Hematopoietic multipotent progenitor cell treated with erythropoietin and hydrocortisone succinate and interleukin-3 and kit ligand, for 15 days (in vitro differentiated cells): ENCODE data around the gene GABRB1.
"Not testable (repeated sequence)": the region's sequence is repeated elsewhere in the genome, so short reads cannot be mapped to it uniquely, and the experiment has no call there.

Source experiments
- DNase-seq: peaks from one replicate; pipeline ENCODE4 v3.0.0-alpha.2; 2015; ENCODE audit warnings: low spot score

Gene GABRB1

DNA sequence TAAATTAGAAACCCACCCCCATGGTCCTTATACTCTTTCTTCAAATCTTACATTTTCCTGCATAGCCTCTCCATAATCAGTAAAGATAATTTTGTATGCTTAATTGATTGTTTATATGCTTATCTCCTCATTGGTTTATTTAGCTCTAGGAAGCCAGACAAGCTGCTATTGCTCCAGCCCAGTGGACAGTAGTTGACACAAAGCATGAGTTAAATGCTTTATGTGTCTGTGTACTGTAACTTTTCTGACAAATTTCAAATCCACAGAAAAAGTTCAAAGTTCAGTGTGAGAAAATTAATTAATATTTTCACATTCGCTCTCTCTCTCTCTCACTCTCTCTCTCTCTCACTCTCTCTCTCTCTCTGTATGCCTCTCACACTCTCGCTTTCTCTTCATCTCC lies 181.7 kb downstream of the GABRB1 start:
- DNase-seq, result no peak

DNA sequence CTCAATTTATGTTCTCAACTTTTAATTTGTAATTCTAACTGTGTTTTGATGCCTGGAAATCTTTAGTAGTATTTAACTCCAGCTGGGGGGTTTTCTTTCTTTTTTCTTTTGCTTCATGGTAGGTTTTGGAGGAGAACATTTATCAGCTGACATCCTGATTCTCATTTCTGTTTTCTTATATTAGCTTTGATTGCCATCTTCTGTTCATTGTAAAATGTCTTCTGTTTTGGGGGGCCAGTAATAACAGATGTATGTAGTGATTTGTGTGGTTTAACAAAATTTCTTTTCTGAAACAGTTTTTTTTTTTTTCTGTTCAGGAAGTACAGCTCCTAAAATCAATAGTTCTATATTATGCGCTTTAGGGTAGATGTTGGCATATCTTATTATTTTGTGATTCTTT lies 182.2 kb downstream of the GABRB1 start:
- no peak for DNase-seq

DNA sequence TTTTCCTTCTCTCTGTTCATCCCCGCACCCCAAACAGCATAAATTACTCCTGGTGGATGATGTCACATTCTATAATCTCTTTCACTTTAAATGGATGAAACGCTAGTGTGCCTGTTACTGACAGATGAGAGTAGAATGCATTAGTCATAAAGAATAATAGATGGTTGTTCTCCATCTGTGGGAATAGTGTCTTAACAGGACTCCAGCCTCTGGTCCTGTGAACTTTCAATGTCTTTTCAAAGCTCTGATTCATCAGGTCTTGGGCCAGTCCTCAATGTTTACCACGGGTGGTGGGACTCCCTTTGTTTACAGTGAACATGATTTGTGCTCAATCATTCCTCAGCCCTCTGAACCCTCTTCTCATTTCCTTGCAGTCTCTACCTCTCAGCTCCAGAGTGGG lies 182.6 kb downstream of the GABRB1 start:
- DNase-seq, result no peak

DNA sequence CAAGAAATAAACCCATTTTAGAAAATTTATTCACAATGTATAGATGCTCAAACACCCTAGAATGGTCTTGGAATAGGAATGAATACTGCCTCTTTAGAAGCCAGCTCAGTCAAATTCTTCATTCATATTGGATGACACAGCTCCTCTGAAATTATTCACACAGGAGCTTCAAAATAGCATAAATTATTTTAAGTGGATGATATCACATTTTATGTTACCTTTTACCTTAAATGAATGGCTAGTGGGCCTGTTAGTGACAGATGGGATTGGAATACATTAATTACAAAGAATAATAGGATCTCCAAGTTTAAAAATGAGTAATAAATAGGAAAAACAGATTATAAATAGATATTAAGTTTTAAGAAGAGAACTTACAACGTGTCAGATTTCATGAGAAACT lies 184.4 kb downstream of the GABRB1 start:
- no peak for DNase-seq

DNA sequence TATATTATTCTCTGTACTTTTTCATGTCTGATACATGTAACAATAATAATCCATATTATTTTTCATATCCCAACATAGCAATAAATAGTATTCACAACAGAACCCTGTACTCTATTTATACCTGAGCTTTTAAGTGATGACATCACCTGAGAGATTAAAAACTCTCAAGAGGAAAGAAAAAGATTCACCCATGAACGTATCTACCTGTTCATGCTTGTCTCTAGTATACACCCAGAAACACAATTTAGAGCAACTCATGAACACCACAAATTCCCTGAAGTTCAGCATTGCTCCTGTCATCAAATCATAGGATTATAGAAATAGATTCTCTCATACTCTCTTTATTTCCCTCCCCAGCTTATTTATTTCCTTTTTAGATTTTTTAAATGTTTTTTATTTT lies 185.9 kb downstream of the GABRB1 start:
- no peak for DNase-seq

DNA sequence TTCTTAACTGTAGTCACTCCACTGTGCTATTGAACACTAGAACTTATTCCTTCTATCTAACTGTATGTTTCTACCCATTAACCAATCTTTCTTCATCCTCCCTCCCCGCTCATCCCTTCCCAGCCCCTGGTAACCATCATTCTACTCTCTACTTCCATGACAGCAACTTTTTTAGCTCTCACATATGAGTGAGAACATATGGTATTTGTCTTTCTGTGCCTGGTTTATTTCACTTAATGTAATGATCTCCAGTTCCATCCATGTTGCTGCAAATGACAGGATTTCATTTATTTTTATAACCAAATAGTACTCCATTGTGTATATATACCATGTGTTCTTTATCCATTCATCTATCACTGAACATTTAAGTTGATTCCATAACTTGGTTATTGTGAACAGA lies 186.5 kb downstream of the GABRB1 start:
- no peak for DNase-seq

DNA sequence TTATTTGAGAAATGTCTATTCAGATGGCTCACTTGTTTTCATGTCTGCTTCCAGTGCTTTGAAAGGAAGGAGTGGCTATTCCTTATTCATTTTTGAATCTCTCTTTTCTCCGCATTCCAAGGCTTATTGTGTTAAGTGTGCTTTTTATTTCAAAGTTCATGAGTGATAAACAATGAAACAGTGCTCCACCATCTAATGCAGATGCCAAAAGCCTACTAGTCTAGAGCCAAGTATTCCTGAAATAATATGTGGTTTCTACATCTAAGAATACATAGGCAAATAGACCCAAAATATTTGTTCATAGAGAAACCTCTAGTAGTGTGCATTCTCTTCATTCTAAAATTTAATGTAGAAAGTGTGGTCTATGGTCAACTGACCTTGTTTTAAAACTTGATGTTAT lies 187.3 kb downstream of the GABRB1 start:
- DNase-seq, result no peak

DNA sequence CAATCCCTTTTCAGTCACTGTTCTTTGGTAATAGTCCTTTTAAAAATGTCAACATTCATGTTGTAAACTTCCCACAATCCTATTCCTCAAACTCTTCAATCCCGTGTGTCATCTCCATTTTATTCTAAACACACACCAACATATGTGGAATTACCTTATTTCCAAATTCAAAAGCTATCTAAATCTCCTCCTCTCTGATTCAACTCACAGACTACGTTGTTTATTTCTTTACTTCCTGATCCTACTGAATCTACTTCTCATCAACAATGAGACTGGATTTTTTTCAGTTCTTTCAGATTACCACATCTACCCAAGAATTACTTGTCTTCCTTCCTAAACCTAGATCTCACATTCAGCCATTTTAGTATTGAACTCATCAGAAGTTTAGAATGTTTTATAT lies 188.2 kb downstream of the GABRB1 start:
- DNase-seq, result no peak

DNA sequence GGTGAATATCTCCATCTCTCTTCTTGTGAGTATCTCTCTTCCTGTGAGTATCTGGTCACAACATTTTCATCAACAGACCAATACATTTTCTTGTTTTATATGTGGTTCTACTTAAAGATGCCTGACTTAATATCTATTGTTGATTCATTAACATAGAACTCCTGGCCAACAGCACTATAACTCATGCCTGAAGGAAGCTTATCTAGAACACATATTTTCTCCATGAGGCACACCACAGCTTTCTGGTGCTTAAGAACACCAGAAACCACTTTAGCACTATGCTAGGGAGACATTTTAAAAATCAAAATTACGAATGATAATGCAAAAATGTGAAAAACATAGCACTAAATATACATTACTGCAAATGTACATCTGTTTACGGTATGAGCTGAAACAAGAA lies 190.4 kb downstream of the GABRB1 start:
- DNase-seq, result no peak

DNA sequence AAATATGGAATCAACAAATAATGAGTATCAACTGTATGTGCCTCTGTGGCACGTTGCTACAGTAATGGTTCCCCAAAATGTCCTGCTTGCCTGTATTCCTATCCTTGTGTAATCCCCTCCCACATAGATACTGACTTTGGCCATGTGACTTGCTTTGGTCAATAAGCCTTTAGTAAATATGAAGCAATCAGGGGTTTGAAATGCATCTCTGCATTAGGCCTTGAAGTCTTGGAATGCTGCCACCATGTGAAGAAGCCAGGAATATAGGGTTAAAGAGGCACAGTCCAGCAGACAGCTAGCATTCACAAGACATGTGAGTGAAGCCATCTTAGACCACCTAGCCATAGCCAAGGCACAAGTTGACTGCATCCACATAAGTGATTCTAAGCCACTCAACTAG lies 190.9 kb downstream of the GABRB1 start:
- DNase-seq, result no peak

DNA sequence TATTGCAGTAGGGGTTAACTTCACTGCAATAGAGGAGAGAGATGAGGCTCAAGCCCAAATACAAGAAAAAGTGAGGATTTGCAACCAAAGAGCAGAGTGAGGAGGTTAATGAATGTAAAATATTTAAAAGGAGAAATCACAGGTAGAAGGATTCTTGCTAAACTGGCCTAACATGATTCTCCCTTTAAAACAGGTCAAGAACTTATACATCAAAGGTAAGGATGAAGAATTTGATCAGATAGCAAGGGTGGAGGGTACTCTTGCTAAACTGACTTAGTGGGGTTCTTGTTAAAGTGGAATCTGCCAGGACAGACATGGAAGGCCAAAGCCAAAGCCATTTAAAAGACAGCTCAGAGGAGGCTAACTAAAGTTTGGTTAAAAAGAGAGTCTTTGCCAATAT lies 193.0 kb downstream of the GABRB1 start:
- DNase-seq, result no peak

DNA sequence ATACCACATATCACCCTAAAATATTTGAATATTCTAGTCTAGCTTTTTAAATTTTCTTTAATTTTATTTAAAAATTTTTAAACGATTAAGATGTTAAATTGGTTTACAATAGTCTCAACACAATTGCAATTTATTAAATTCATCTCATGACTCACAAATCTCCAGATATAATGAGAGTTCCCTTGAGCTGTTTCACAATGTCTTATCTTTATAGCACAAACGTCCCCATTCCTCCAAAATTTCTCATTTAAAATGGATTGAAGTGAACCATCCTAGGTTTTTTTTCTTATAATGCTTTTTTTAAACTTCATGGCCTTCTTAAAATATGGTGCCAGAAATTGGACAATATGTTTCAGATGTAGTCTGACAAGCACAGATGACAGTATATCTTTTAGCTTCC lies 204.4 kb downstream of the GABRB1 start:
- no peak for DNase-seq

DNA sequence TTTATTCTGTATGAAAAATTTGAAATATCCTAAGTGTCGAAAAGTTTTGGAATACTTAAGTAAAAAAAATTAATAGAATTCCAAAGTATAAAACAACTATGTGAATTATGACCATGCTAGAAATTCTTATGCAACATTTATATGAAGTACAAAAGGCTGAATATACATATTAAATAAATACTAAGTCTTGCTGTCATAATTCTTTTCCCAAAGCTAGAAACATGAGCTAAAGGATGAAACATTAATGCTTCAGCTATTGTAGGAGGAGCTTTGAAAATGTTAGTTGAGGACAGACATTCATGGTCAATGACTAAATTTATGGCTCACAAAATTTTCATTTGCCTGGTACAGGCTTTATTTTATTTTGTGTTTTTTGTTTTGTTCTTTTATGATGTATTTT lies 207.3 kb downstream of the GABRB1 start:
- no peak for DNase-seq

DNA sequence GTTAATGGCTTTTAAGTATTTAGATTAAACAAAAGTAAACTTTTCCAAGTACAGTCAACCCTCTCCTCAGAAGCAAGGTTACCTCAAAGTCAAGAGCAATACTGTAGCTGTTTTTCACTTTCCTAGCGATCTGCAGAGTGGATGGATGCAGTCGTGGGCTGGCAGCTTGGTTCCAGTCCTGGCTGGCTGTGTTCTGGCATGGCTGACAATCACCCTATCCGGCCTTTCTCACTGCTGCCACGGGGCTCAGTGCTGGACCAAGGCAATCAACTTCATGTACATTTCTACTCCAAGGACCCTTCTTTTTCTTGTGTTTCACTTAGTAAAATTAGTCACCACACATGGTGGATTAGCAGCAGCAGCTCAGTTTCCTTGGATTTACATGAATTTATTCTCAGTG lies 208.3 kb downstream of the GABRB1 start:
- no peak for DNase-seq

DNA sequence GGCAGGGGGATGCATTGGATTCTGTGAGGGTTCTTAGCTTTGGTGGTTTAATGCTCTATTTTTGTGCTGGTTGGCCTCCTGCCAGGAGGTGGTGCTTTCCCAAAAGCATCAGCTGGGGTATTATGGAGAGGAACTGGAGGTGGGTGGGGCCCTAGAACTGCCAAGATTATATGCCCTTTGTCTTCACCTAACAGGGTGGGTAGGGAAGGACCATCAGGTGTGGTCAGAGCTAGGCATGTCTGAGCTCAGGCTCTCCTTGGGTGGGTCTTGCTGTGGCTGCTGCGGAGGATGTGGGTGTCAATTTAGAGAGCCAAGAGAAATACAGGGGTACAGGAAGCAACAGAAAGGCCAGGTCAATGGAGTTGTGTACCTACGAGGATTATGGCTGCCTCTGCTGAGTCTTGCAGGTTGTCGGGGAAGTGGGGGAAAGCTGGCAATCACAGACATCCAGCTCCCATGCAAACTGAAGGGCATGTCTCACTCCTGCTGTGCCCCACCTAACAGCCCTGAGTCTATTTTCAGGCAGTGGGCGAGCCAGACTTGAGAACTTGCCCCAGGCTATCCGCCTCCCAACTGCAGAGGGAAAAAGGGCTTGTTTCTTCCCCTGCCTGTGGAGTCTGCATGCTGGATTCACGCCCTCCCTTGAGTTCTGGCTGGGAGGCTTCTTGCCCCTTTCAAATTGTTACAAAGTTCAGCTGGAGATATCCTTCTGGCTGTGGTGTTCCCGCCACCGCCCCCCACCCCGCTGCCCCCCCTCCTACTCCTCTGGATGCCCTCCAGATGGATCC lies 220.2 kb downstream of the GABRB1 start:
- DNase-seq, result no peak

DNA sequence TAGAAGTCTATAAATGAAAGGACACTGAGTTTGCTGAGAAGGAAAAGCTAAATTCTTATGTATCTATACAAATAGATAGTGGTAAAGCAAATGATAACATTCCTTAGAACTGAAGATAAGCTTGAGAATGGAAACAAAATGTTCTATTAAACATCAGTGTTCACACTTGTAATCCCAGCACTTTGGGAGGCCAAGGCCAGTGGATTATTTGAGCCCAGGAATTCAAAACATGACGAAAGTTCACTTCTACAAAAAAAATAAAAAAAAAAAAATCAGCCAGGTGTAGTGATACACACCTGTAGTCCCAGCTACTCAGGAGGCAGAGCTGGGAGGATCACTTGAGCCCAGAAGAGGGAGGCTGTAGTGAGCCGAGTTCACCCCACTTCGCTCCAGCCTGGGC lies 232.4 kb downstream of the GABRB1 start:
- no peak for DNase-seq

DNA sequence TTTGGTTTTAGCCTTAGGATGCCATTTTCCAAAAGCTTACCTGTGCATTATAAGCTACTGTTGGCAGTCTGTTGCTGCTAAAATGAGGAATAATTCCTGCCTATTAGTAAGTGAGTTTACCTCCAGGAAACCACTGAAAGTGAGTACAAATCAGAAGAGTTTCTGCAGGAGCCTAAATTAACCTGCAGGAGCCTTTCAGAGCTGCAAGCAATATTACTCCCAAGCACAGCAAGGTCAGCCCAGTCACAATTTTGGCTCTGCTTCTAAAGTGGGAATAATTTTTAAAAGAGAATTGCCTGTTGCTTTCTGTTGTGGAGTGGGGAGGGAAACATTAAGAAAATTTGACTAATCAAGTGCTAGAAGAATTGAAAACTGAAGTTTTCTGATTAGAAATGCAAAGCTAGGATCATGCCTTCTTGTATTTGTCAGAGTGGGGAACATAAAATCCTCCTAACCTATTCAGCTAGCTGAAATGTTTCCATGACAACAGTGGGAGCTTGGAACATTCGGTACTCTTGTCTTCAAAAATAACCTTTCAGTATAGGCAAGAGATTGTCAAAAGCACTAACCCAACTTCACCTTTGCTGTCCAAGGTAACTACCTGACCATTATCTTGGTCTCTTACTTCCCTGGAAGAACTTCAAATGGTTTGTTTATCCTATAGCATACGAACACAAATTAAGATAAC lies 239.0 kb downstream of the GABRB1 start:
- no peak for DNase-seq

DNA sequence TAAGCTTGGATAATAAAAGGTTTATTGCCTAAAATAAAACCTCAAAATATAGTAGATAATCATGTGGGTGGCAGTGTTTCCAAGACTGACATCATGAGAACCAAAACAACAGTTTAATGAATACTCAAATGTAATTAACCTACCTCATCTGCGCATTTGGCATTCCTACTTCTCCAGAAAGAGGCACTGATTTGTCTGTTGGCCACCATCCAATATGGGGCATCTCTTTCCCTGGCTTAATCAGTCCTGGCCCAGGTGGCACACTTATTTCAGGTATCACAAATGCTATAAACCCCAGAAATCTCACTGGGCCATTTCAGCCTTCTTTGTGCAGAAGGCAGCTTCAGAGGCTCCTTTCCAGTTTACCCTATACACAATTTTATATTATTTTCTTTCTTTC lies 239.9 kb downstream of the GABRB1 start:
- no peak for DNase-seq

DNA sequence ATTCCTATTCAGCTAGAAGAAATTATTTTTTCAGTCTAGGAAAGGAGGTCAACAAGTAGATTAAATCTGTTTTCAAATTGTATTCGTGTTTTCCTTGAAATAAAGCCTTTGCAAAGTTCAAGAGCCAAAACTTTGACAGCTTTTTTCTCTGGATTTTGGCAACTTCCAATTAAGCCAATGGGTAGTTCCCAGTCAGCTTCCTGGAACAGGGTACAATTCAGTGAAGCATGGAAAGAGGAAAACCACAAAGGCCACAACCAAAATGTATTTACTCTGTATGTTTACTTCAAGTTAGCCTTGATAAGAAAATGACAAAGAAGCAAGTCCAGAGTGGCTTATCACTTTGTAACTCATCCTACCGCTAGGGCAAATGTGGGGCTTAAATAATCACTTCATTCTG lies 243.5 kb downstream of the GABRB1 start:
- DNase-seq, result no peak

DNA sequence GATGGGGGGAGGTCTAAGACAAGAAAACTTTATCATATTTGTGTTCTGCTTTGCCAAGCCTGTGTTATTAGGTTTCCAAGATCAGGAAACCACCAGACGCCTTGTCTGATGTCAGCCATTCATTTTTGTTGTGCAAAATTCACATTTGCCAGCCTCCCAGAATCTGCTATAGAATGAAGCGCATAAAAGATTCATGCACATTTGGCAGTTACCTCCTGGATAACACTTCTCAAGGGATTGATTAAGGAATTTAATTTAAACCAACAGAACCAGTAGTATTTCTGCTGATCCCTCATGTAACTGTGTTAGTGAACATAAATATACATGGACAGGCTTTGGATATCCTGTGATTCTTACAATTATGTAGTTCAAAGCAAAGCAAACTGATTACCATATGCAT lies 244.2 kb downstream of the GABRB1 start:
- no peak for DNase-seq

DNA sequence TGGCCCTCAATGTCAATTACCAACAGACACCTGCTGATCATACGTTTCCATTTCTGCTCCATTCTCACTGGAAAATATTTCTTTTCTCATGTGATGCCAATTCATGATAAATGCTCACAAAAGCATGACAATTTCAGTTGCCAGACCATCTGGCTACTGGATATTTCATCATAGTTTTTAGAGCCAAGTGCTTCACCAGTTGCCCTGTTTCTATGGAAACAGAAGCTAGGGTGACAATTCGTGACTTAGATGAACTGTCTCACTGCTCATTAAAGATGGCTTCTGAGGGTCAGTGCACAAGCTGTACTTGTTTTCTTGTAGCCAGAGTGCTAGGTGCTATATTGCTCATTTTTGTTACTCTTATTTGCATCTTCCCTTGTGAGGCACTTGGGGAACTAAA lies 247.3 kb downstream of the GABRB1 start:
- no peak for DNase-seq

DNA sequence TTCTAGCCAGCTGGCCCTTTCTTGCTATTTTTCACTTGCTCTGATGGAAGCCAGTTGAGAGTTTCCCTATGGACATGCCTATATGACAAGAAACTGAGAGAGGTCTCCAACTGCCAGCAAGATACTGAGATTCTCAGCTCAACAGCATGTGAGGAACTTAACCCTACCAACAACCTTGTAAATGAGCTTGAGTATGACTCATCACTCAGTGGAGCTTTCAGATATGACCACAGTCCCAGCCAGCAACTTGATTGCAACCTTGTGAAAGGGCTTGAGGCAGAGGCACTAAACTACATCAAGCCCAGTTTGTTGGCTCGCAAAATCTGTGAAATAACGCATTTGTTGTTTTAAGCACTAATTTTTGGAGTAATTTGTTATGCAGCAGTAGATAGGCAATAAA lies 256.4 kb downstream of the GABRB1 start:
- no peak for DNase-seq

DNA sequence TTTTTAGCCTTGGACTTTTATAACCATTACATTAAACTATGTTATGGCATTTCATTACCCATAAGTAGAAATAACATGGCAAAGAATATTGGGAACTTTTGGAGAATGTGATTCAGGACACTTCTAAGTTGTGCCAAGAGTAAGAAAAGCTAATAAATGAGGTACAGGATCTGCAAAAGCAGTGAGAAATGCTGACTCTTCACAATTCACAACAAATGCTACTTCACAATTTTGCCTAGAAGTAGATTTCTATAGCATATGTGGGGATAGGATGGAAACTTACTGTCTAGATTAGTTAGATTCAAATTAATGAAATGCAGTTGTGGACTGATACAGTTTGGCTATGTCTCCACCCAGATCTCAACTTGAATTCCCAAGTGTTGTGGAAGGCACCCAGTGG lies 258.4 kb downstream of the GABRB1 start:
- no peak for DNase-seq

DNA sequence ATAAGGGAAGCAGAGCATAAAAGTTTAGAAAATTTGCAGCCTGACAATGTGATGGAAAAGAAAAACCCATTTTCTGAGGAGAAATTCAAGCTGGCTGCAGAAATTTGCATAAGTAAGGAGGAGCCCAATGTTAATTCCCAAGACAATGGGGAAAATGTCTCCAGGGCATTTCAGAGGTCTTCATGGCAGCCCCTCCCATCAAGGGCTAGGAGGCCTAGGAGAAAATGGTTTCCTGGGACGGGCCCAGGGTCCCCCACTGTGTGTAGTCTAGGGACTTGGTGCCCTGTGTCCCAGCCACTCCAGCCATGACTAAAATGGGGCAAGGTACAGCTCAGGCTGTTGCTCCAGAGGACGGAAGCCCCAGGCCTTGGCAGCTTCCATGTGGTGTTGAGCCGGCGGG lies 259.5 kb downstream of the GABRB1 start:
- DNase-seq, result not testable (repeated sequence)
